ENCODE results near the gene SARDH.

SARDH gene

DNA sequence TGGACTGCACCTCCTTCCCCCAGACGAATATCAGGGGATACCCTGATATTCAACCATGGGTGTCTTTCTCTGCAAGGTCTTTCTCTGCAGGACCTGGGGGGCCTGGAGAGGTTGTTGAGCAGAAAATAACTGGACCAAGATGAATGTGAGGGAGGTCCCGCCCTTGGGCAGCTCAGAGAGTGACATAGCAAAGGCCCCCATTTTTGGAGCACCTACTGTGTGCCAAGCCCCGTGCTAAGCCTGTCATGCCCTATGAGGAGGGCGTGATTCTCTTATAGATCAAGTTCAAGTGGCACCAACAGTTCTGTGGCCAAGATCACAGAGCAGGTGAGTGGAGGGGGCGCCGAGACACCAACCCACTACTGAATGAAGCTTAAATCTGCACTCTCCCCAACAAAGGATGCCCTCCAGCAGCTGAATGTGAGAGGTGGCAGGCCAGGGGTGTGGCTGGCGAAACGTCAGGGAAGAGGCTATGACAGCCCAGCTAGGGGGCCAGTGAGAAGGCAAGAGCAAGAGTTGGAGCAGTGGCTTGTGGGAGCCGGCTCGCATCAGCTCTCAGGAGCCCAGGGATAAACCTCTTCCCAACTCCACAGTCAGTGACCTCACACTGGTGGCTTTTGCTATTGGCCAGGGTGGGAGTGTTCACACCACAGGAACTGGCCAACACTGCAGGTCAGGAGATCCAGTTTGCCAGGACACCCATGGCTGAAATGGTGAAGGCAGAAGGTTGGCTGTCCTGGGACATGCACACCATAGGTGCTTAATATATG is 5.3 kb downstream of the SARDH start:
- DNase-seq = no peak

GRCh38 chr9:133731876-133732638 is 6.1 kb downstream of the SARDH start:
- DNase-seq = peak; percentile 81

DNA sequence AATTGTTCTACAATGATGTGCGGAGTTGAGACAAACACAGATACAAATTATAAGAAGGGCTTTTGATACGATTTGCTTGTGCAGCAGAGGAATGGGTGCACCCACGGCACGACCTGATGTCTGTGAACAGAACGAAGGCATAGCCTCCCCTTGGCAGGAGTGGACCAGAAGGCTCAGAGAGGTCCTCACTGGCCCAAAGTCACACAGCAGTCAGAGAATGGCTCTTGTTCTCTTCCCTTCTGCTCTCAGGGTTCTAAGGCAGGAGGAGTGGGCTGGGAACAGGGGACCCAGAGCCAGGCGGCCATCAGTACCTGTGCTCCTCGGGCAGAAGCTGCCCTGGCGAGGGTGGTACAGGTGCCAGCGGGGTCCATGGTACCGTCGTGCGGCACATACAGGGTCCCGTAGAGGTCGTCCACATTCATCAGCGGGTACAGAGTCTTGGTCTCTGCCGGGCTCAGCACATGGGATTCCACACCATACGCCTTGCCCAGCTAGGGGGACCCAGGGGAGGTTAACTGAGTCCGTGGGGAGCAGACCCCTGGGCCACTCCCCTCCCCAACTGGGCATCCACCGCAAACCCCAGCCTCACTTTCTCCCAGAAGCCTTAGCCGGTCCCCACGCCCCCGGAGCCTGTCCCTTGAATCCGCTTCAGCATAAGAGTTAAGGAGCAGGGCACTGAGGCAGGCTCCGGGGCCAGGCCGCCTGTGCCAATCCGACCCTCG is 7.0 kb downstream of the SARDH start:
- no peak for DNase-seq

- DNase-seq = no peak
These were observed 8.4 kb downstream of the SARDH start for GRCh38 chr9:133729617-133730281.

GRCh38 chr9:133728856-133729616 is 9.1 kb downstream of the SARDH start:
- no peak for DNase-seq

GRCh38 chr9:133727876-133728441 is 10.2 kb downstream of the SARDH start:
- no peak for DNase-seq

- DNase-seq = no peak
These were observed 10.8 kb downstream of the SARDH start for GRCh38 chr9:133727277-133727875.

DNA sequence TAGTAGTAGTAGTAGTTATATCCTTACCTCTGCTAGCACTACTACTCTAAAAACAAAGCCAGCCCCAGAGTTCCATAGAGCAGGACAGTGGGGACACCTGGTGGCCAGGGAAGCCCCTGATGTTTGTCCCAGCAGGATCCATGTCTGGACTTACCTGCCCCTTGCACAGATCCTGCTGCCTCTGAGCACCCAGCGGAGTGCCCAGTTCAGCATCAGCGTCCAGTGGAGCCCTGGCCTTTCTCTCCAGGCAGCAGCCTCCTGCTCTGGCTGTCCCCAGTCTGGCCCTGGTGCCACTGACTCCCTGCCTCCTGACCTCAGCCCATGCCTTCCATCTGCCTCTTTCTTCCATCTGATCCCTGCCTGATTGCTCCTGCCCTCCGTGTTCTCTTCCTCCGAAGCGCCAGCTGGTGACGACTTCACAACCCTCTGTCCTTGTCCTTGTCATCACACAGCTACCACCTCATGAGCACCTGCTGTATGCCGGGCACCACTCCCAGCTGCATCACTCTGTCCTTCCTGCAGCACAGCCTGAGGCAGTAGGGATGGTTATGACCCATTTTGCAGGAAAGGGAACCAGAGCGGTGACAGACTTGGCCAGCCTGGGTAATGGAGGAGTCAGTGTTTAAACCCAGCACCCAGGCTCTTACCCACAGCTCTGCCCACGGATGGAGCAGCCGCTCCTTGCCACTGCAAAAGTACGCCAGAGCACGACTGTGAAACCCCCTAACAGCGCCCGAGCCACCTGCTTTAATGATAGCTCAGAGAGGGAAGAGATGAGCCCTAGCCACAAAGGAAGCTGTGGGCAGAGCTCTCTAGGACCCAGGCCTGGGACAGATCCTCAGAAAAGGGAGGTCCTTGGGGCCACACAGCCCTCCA is 11.5 kb downstream of the SARDH start:
- peak; percentile 20 for DNase-seq

DNA sequence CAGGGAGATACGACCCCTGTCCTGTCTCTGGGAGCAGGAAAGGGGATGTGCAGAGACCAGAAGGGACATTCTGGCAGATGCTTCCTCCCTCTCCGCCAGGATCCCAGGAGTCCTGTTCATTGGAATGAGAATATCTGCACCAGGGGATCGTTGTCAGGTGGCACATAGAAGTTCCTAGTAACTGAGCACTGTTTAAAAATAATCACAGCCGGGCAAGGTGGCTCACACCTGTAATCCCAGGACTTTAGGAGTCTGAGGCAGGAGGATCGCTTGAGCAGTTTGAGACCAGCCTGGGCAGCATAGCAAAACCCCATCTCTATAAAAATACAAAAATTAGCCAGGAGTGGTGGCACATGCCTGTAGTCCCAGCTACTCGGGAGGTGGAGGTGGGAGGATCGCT is 12.3 kb downstream of the SARDH start:
- no peak for DNase-seq

- no peak for DNase-seq
These were observed 19.4 kb downstream of the SARDH start for GRCh38 chr9:133718563-133719315.

- no peak for DNase-seq
These were observed 20.8 kb downstream of the SARDH start for GRCh38 chr9:133717113-133718031.

DNA sequence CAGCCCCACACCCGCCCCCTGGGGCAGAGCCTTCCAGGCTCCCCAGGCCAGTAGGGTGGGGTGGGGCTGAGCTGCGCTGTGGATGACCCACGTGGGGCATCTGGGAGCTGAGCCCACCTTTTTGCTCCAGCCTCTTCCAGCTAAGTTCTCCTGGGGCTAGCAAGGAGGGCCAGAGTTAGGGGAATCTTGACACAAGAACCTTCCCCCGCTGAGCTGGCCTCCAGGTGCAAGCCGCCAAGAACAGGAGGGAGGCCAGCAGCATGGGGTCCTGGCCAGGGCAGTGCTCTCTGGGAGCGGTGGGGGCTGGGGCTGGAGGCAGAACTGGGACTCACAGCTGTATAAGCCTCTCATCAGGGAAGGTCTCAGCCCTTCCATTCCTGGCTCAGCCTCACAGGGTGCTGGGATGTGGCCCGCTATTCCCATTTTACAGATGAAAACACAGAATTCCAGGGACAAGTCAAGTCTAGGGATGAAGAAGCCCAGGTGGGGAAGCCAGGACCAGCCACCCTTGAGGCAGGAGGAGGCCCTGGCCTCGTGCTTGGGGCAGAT is 21.5 kb downstream of the SARDH start:
- DNase-seq = no peak

DNA sequence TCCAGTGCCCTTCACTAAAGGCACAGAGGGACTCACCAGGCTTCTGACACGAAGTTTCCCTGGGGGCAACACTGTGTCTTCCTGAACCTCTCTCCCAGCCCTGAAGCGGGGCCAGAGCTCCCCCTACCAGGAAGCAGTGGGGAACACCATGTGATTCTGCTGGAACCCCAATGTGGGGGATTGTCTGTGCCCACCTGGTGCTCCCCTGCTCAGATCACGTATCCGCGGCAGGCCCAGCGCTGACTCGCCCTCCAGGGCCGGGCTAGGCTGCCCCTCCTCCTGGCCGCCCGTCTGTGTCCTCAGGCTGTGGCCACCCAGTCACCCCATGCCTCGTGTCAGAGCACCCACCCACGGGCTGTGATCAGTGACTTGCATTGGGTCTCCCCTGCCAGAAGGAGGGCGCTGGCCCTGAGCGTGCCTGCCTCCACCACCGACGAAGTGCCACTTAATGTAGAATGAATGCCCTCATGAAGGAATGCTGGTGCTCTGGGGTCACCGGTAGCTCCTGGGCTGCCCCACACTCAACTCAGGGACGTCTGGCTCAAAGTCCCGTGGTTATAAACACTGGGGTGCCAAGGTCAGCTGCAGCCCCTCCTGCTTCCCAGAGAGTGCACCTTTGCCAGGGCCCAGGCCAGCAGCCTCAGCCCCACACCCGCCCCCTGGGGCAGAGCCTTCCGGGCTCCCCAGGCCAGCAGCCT is 22.1 kb downstream of the SARDH start:
- DNase-seq = peak; percentile 43

GRCh38 chr9:133715295-133715865 is 22.8 kb downstream of the SARDH start:
- DNase-seq = no peak

- no peak for DNase-seq
These were observed 23.4 kb downstream of the SARDH start for GRCh38 chr9:133714606-133715294.

DNA sequence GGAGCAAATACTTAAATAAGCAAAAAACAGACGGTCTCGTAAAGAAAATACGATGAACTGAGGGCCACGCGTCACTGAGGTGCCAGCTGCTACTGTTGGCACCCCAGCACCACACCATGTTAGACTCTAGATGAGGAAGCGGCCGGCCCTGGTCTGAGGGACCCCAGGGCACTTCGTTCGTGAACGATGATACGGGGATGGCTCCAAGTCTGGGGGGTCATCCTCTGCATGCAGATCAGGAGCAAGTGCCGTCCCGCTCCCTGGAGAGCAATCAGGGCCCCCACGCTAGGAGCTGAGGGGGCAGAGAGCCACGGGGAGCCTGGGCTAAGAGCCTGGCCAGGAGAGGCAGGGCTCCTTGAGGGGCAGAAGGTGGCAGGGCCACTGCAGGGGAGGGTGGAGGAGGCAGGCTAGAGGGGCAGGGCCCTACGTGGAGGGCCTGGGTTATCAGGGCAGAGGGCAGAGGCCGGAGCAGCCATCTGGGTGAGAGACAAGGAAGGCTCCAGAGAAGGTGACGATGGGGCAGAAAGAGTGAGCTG is 24.1 kb downstream of the SARDH start:
- DNase-seq = no peak

Data from NCI-H1092 (cell line).